ENCODE data around the gene KISS1.

KISS1 gene

DNA sequence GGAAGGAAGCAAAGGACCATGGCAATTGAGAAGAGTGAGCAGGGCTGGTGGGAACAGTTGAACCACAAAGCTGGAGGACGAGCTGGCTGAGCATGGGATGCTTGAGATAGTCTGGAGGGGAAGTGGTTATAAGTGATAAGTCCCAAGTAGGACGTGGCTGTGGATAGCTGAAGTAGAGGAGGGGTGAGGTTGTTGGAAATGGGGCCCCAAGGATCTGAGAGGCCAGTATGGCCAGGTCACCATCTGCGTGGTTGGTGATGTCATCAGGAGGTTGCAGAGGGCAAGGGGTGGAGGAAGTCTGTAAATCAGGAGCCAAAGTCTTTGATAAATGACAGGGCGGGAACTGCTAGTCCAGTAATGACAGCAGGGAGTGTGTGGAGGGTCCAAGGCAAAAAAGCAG is 19.2 kb downstream of the KISS1 start:
- no peak for ATAC-seq (replicated peaks)
- Mint-ChIP-seq H3K27ac (no peak overlapping the region), H3K4me1 (ENCODE audit: low read depth in 2 of 2) (no peaks in the 10 kb centered on the region)

GRCh38 chr1:204176049-204176448 is 20.2 kb downstream of the KISS1 start:
- H3K4me3 Mint-ChIP-seq = no peak overlapping the region
- DNase-seq = no peak
- peaks cover 0 to 15% of the 10 kb centered on the region in 2 donors for H3K27me3 Mint-ChIP-seq
- no peaks in the 10 kb centered on the region for H3K36me3 Mint-ChIP-seq (ENCODE audit: insufficient read depth)
- ATAC-seq (replicated peaks) = no peak
- H3K4me1 Mint-ChIP-seq (ENCODE audit: low read depth in 2 of 2) = no peaks in the 10 kb centered on the region
- H3K27ac Mint-ChIP-seq = no peak overlapping the region
- peaks cover 0 to 4% of the 10 kb centered on the region in 2 donors for H3K9me3 Mint-ChIP-seq

More for the DNA sequence above, 19.2 kb downstream of the KISS1 start:
- H3K4me3 Mint-ChIP-seq = no peak overlapping the region
- no peaks in the 10 kb centered on the region for H3K36me3 Mint-ChIP-seq (ENCODE audit: insufficient read depth)
- peaks cover 0 to 15% of the 10 kb centered on the region in 2 donors for H3K27me3 Mint-ChIP-seq
- no peak for DNase-seq
- H3K9me3 Mint-ChIP-seq = peaks cover 0 to 1% of the 10 kb centered on the region in 2 donors

- DNase-seq = no peak
- no peak for ATAC-seq (replicated peaks)
- Mint-ChIP-seq H3K4me3 (no peak overlapping the region), H3K4me1 (ENCODE audit: low read depth in 2 of 2) (no peaks in the 10 kb centered on the region), H3K27ac (no peak overlapping the region), H3K36me3 (ENCODE audit: insufficient read depth) (no peaks in the 10 kb centered on the region), H3K9me3 (peaks cover 0 to 6% of the 10 kb centered on the region in 2 donors), H3K27me3 (peaks cover 0 to 15% of the 10 kb centered on the region in 2 donors)
Measured at GRCh38 chr1:204174958-204175357, 21.3 kb downstream of the KISS1 start.

DNA sequence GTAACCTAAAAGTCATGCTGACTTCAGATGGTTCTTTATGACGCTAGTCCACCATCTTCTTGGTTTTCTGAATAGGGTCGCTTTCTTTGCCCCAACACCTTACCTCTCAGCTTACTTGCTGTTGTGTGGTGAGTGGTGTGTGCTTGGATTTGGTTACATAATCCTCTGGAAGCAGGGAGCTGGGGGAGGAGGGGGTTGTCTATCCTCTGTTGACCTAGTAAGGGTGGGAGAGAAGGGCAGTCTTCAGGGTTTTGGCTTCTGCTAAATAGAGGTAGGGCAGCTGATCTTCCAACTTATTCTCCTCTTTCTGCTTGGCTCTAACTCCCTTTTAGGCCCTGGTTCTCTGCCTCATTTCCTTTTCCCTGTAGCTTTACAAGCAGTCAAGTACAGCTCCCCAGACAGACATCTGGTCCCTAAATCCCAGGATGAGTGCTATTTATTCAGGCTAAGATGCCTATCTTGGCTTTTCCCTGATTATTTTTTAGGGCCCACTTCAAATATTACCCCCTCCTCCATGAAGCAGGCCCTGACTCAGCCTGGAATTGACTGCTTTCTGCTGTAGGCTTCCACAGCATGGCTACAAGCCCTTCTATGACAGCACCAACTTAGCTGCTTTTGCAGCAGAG is 23.8 kb downstream of the KISS1 start:
- peaks cover 0 to 6% of the 10 kb centered on the region in 2 donors for H3K9me3 Mint-ChIP-seq
- no peaks in the 10 kb centered on the region for H3K4me1 Mint-ChIP-seq (ENCODE audit: low read depth in 2 of 2)
- no peak for ATAC-seq (replicated peaks)
- no peak overlapping the region for H3K4me3 Mint-ChIP-seq
- H3K27ac Mint-ChIP-seq = no peak overlapping the region
- no peak for DNase-seq
- H3K36me3 Mint-ChIP-seq (ENCODE audit: insufficient read depth) = no peaks in the 10 kb centered on the region
- peaks cover 0 to 15% of the 10 kb centered on the region in 2 donors for H3K27me3 Mint-ChIP-seq

GRCh38 chr1:204171751-204172178 is 24.5 kb downstream of the KISS1 start:
- H3K27ac Mint-ChIP-seq = no peak overlapping the region
- H3K4me3 Mint-ChIP-seq = no peak overlapping the region
- H3K9me3 Mint-ChIP-seq = peaks cover 0 to 6% of the 10 kb centered on the region in 2 donors
- peaks cover 0 to 15% of the 10 kb centered on the region in 2 donors for H3K27me3 Mint-ChIP-seq
- H3K36me3 Mint-ChIP-seq (ENCODE audit: insufficient read depth) = no peaks in the 10 kb centered on the region
- no peaks in the 10 kb centered on the region for H3K4me1 Mint-ChIP-seq (ENCODE audit: low read depth in 2 of 2)
- no peak for ATAC-seq (replicated peaks)
- DNase-seq = no peak

GRCh38 chr1:204170494-204171155 is 25.7 kb downstream of the KISS1 start:
- ATAC-seq (replicated peaks) (no peak), DNase-seq (no peak)
- Mint-ChIP-seq H3K27me3 (peaks cover 10 to 24% of the 10 kb centered on the region in 2 donors), H3K4me1 (ENCODE audit: low read depth in 2 of 2) (no peaks in the 10 kb centered on the region), H3K27ac (no peak overlapping the region), H3K4me3 (no peak overlapping the region), H3K9me3 (peaks cover 0 to 6% of the 10 kb centered on the region in 2 donors), H3K36me3 (ENCODE audit: insufficient read depth) (no peaks in the 10 kb centered on the region)

DNA sequence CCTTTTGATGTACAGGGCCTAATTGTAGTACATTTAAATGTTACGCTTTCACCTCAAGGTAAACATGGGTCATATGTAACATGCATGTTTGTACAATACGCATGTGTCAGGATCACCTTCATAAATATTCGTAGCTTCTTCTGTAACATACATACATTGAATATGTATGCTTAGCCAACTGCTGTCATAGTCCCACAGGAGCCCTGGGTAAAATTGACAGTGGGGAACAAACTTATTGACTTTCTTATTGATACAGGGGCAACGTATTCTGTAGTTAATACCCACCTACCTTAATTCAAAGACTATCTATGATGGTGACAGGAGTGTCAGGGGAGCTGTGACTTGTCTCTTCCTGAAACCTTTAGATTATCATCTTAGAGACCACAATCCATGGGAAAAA is 26.4 kb downstream of the KISS1 start:
- Mint-ChIP-seq H3K27me3 (peaks cover 15 to 30% of the 10 kb centered on the region in 2 donors), H3K4me3 (no peak overlapping the region), H3K4me1 (ENCODE audit: low read depth in 2 of 2) (no peaks in the 10 kb centered on the region), H3K9me3 (peaks cover 0 to 6% of the 10 kb centered on the region in 2 donors), H3K27ac (no peak overlapping the region), H3K36me3 (ENCODE audit: insufficient read depth) (no peaks in the 10 kb centered on the region)
- no peak for DNase-seq
- no peak for ATAC-seq (replicated peaks)

DNA sequence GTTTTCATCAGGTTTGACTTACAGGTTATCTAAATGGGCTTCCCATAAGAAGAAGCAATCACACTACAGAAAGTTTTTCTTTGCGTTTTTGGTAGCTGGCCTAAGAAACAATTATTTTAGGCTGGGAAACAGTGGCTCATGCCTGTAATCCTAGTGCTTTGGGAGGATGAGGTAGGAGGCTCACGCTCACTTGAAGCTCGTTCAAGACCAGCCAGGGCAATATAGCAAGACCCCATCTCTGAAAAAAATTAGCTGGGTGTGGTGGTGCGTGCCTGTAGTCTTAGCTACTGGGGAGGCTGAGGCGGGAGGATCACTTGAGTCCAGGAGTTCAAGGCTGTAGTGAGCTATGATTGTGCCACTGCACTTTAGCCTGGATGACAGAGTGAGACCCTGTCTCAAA is 28.6 kb downstream of the KISS1 start:
- DNase-seq (no peak), ATAC-seq (replicated peaks) (no peak)
- H3K4me1 Mint-ChIP-seq (ENCODE audit: low read depth in 2 of 2) = no peaks in the 10 kb centered on the region
- H3K4me3 Mint-ChIP-seq = no peak overlapping the region
- peaks cover 23 to 24% of the 10 kb centered on the region in 2 donors for H3K27me3 Mint-ChIP-seq
- H3K27ac Mint-ChIP-seq = no peak overlapping the region
- no peaks in the 10 kb centered on the region for H3K36me3 Mint-ChIP-seq (ENCODE audit: insufficient read depth)
- H3K9me3 Mint-ChIP-seq = peaks cover 0 to 5% of the 10 kb centered on the region in 2 donors

- DNase-seq (no peak), ATAC-seq (replicated peaks) (no peak)
- Mint-ChIP-seq H3K36me3 (ENCODE audit: insufficient read depth) (no peaks in the 10 kb centered on the region), H3K4me1 (ENCODE audit: low read depth in 2 of 2) (no peaks in the 10 kb centered on the region), H3K4me3 (no peak within 1 kb of the TSS), H3K27ac (no peak within 1 kb of the TSS), H3K9me3 (peaks cover 0 to 2% of the 10 kb centered on the region in 2 donors), H3K27me3 (peaks cover 28% of the 10 kb centered on the region in 2 donors)
Measured at GRCh38 chr1:204166219-204166618, 30.1 kb downstream of the KISS1 start, which contains the start of gene REN. Gene REN (minus strand): TSS chr1:204166337. CDS start chr1:204166293, 44 bp downstream.

GRCh38 chr1:204162494-204163074 is 33.7 kb downstream of the KISS1 start:
- peaks cover 44 to 55% of the 10 kb centered on the region in 2 donors for H3K27me3 Mint-ChIP-seq
- DNase-seq (peak; percentile 73 to 80 (median 79)), ATAC-seq (replicated peaks) (peak; percentile 98)
- no peak overlapping the region for H3K27ac Mint-ChIP-seq
- no peaks in the 10 kb centered on the region for H3K4me1 Mint-ChIP-seq (ENCODE audit: low read depth in 2 of 2)
- H3K9me3 Mint-ChIP-seq = no peaks in the 10 kb centered on the region
- no peak overlapping the region for H3K4me3 Mint-ChIP-seq
- no peaks in the 10 kb centered on the region for H3K36me3 Mint-ChIP-seq (ENCODE audit: insufficient read depth)

DNA sequence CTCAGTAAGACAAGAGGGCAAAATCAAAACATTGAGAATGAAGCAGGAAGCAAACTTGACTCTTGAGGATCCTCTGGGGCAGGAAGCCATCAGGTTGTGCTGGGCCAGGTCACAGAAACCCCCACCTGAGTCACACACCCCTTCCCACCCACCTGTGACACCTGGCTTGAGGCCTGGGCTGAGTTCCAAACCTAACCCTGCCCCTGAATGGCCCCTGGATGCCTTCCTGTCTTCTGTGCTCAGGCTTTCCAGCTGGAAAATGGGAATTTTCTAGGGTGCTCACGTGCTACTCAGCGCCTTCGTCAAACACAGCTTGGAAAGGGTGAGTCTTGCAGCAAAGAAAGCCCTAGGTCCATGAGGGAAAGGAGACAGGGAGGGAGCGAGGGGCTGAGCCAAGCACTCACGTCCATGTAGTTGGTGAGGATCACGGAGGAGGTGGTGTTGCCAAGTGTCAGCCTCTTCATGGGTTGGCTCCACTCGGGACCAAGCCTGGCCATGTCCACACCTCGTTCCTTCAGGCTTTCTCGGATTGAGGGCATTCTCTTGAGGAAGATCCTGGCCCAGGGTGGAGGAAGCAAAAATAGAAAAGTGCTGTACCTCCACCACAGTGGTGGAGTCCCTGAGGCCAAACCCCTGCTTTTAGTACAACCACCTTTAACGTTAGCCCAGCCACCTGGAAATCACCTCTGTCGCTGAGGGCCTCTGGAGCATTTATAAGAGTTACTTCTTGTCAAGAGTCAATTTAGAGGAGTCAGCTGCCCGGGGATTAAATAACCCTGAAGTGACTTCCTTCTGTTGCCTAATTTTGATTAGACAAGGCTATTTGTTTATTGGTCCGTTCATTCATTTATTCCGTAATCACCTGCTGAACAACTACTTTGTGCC is 34.4 kb downstream of the KISS1 start:
- no peaks in the 10 kb centered on the region for H3K36me3 Mint-ChIP-seq (ENCODE audit: insufficient read depth)
- peaks cover 44 to 59% of the 10 kb centered on the region in 2 donors for H3K27me3 Mint-ChIP-seq
- H3K27ac Mint-ChIP-seq = no peak overlapping the region
- H3K4me3 Mint-ChIP-seq = no peak overlapping the region
- ATAC-seq (replicated peaks) (no peak), DNase-seq (no peak)
- no peaks in the 10 kb centered on the region for H3K4me1 Mint-ChIP-seq (ENCODE audit: low read depth in 2 of 2)
- H3K9me3 Mint-ChIP-seq = no peaks in the 10 kb centered on the region

DNA sequence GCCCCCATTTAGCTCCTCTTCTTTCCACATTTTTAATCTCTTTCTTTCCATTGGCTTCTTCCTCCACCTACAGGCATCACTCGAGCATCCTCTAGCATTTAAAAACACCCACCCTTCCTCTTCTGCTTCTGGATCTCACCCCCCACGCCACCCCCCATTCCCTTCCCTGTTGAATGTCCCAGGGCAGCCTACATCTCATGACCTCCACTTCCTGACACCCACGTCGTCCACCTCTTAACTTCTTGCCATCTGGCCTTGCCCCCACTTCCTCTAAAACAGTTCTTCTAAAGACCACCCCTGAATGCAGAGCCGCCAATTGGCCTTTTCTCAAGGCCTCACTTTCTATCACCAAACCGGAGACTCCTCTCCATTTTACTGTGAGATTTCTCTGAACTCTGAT is 38.3 kb downstream of the KISS1 start:
- DNase-seq (no peak), ATAC-seq (replicated peaks) (no peak)
- H3K36me3 Mint-ChIP-seq (ENCODE audit: insufficient read depth) = peaks cover 3% of the 10 kb centered on the region
- peaks cover 0 to 1% of the 10 kb centered on the region in 2 donors for H3K4me1 Mint-ChIP-seq (ENCODE audit: low read depth in 2 of 2)
- no peaks in the 10 kb centered on the region for H3K9me3 Mint-ChIP-seq
- H3K27ac Mint-ChIP-seq = no peak overlapping the region
- H3K27me3 Mint-ChIP-seq = peaks cover 23 to 59% of the 10 kb centered on the region in 2 donors
- H3K4me3 Mint-ChIP-seq = no peak overlapping the region

DNA sequence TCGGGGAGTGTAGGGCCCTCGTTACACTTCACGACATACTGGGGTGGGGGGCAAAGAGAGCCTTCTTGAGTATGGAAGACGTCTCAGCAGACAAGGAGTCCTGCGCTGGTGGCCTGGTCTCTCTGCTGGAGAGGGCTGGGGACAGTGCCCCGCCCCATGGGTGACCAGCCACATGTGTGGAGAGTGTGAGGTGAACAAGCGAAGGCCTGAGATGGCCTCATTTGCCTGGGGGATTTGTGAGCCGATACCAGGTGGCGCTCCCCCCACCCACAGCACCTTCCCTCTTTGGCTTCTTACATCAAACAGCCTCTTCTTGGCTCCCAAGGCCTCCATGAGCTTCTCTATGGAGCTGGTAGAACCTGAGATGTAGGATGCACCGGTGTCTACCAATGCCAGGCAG is 40.4 kb downstream of the KISS1 start:
- Mint-ChIP-seq H3K27ac (no peak overlapping the region), H3K27me3 (peaks cover 13 to 52% of the 10 kb centered on the region in 2 donors), H3K36me3 (ENCODE audit: insufficient read depth) (peaks cover 3% of the 10 kb centered on the region), H3K9me3 (no peaks in the 10 kb centered on the region), H3K4me3 (no peak overlapping the region), H3K4me1 (ENCODE audit: low read depth in 2 of 2) (peaks cover 2 to 8% of the 10 kb centered on the region in 2 donors)
- no peak for ATAC-seq (replicated peaks)
- DNase-seq = no peak
